HepG2 (cell line): Measurements from ENCODE around the gene LMAN2. TPM values are rescaled to one million over a fixed set of nuclear protein-coding genes. Genes with fewer than 3 reads are reported as not detected.

Experiments used
- ATAC-seq: fragments of 200-7000 bp; cut with Tn5 transposase; 3 replicates; pipeline ENCODE4 v1.9.1; 2020; ENCODE audit warnings: mild to moderate bottlenecking, moderate library complexity
- BruUV-seq: library from RNA; stranded (reverse); fragments of 400-500 nt; replicated peaks from 2 replicates; lab custom pipeline; 2021; lab: Mats Ljungman, UMichigan
- CTCF ChIA-PET: fragments of 300-600 bp; formaldehyde crosslinking; extraction: SDS; loops from one replicate; lab custom pipeline; 2021; ENCODE audit warnings: low total read pairs, inconsistent platforms, low intra/inter-chr PET ratio; lab: Yijun Ruan, JAX
- POLR2A ChIA-PET: fragments of 350-600 bp; sonication (Branson Sonifier 250); formaldehyde crosslinking; loops from one replicate; lab custom pipeline; 2020; ENCODE audit warnings: antibody characterized with exemption, inconsistent platforms; lab: Yijun Ruan, JAX
- DNase-seq: peaks from one replicate; pipeline ENCODE4 v3.0.0-alpha.2; 2015; ENCODE audit warnings: low spot score
- FAIRE-seq: peaks from 3 replicates; lab custom pipeline; 2011; peaks lifted over from hg19 to GRCh38; lab: Jason Lieb, UNC
- H2AFZ ChIP-seq: one replicate; pipeline ENCODE4 v1.6.1; 2011; ENCODE audit warnings: low read length, inconsistent platforms
- H3K27ac ChIP-seq: fragments of 300-600 bp; 3 replicates; pipeline ENCODE4 v1.8.0; 2011; ENCODE audit warnings: mixed run types, mild to moderate bottlenecking, mixed read lengths, low read length, inconsistent platforms; ENCODE audit not compliant: insufficient read depth; ENCODE audit errors: extremely low read length
- H3K27me3 ChIP-seq, 2 experiments: fragments of 200-600 bp in 1 of 2; 2 replicates in 1 of 2; 3 replicates in 1 of 2; pipeline versions ENCODE4 v1.6.0 to v1.8.0; 2011; ENCODE audit warnings: low read length in 2 of 2, mild to moderate bottlenecking in 2 of 2, moderate library complexity in 2 of 2, inconsistent platforms in 1 of 2; ENCODE audit not compliant: insufficient read depth in 2 of 2, control insufficient read depth in 1 of 2
- H3K36me3 ChIP-seq, 2 experiments: fragments of 200-600 bp in 1 of 2; replicated peaks in 1 of 2; 2 replicates in 1 of 2; 3 replicates in 1 of 2; pipeline versions ENCODE4 v1.5.1 to v1.8.0; 2011; ENCODE audit warnings: low read length in 2 of 2, inconsistent platforms in 1 of 2; ENCODE audit not compliant: insufficient read depth in 2 of 2, control insufficient read depth in 1 of 2
- H3K4me1 ChIP-seq: 2 replicates; pipeline ENCODE4 v1.5.1; 2012; ENCODE audit warnings: low read length, inconsistent platforms; ENCODE audit not compliant: insufficient read depth
- H3K4me2 ChIP-seq: 2 replicates; pipeline ENCODE4 v1.6.0; 2011; ENCODE audit warnings: low read depth, low read length, inconsistent platforms
- H3K4me3 ChIP-seq, 3 experiments: fragments of 200-600 bp in 1 of 3; sonication (generic), shearing (Covaris generic) in 1 of 3; replicated peaks in 1 of 3; 2 replicates each; pipeline ENCODE4 v1.5.1; 2011 to 2016; ENCODE audit warnings: low read length in 3 of 3, inconsistent platforms in 2 of 3, low read depth in 2 of 3, mild to moderate bottlenecking in 2 of 3, control low read depth in 1 of 3, mixed read lengths in 1 of 3; ENCODE audit not compliant: insufficient read depth in 1 of 3
- H3K79me2 ChIP-seq: one replicate; pipeline ENCODE4 v1.6.1; 2011; ENCODE audit warnings: low read length, inconsistent platforms; ENCODE audit not compliant: insufficient read depth
- H3K9ac ChIP-seq: 2 replicates; pipeline ENCODE4 v1.6.0; 2011; ENCODE audit warnings: mild to moderate bottlenecking, low read depth, low read length, inconsistent platforms; ENCODE audit not compliant: insufficient read depth
- H3K9me3 ChIP-seq: 2 replicates; pipeline ENCODE4 v1.5.1; 2012; ENCODE audit warnings: mild to moderate bottlenecking, low read length
- H4K20me1 ChIP-seq: 2 replicates; pipeline ENCODE4 v1.6.0; 2011; ENCODE audit warnings: inconsistent platforms, mild to moderate bottlenecking, low read length, moderate library complexity; ENCODE audit not compliant: insufficient read depth
- CBFB ChIP-seq: sonication (generic); formaldehyde crosslinking; IDR thresholded peaks from 2 replicates; pipeline ENCODE4 v1.4.0; 2020; ENCODE audit warnings: missing genetic modification reagents
- GLI4 ChIP-seq: sonication (generic); formaldehyde crosslinking; IDR thresholded peaks from 2 replicates; pipeline ENCODE4 v1.5.1; 2020; ENCODE audit warnings: missing genetic modification reagents, mild to moderate bottlenecking, moderate library complexity, borderline replicate concordance
- GRHL1 ChIP-seq: sonication (generic); formaldehyde crosslinking; conservative IDR thresholded peaks from 2 replicates; pipeline ENCODE4 v1.8.0; 2022; ENCODE audit warnings: missing genetic modification reagents
- MAFG ChIP-seq: sonication (generic); formaldehyde crosslinking; IDR thresholded peaks from 2 replicates; pipeline ENCODE4 v1.5.1; 2020; ENCODE audit warnings: mild to moderate bottlenecking, missing genetic modification reagents
- MLX ChIP-seq: IDR thresholded peaks from 2 replicates; pipeline ENCODE4 v1.6.1; 2016
- MTA3 ChIP-seq: sonication (generic); formaldehyde crosslinking; IDR thresholded peaks from 2 replicates; pipeline ENCODE4 v1.4.0; 2020; ENCODE audit warnings: missing genetic modification reagents
- RBAK ChIP-seq: sonication (generic); formaldehyde crosslinking; IDR thresholded peaks from 2 replicates; pipeline ENCODE4 v1.5.1; 2020; ENCODE audit warnings: mild to moderate bottlenecking, missing genetic modification reagents
- REST ChIP-seq, 2 experiments: IDR thresholded peaks; 2 replicates each; pipeline ENCODE4 v1.6.1; 2011 to 2012; ENCODE audit warnings: low read length in 2 of 2, borderline replicate concordance in 1 of 2, low read depth in 1 of 2, mild to moderate bottlenecking in 1 of 2, moderate library complexity in 1 of 2
- RFX5 ChIP-seq: IDR thresholded peaks from 2 replicates; pipeline ENCODE4 v1.6.1; 2011; ENCODE audit warnings: low read depth, low read length, improper control_type of control experiment
- SMAD3 ChIP-seq: sonication (generic); formaldehyde crosslinking; IDR thresholded peaks from 2 replicates; pipeline ENCODE4 v1.4.0; 2020; ENCODE audit warnings: missing genetic modification reagents
- ZBTB10 ChIP-seq: sonication (generic); formaldehyde crosslinking; IDR thresholded peaks from 2 replicates; pipeline ENCODE4 v1.4.0; 2020; ENCODE audit warnings: missing genetic modification reagents, borderline replicate concordance
- ZBTB8A ChIP-seq: sonication (generic); formaldehyde crosslinking; IDR thresholded peaks from 2 replicates; pipeline ENCODE4 v1.4.0; 2020; ENCODE audit warnings: mild to moderate bottlenecking, low read depth, missing genetic modification reagents, borderline replicate concordance
- ZNF547 ChIP-seq: sonication (generic); formaldehyde crosslinking; IDR thresholded peaks from 2 replicates; pipeline ENCODE4 v1.5.1; 2020; ENCODE audit warnings: mild to moderate bottlenecking, missing genetic modification reagents
- ZNF644 ChIP-seq: IDR thresholded peaks from 2 replicates; pipeline ENCODE4 v1.6.1; 2016; ENCODE audit warnings: low read depth
- ZNF737 ChIP-seq: sonication (generic); formaldehyde crosslinking; IDR thresholded peaks from 2 replicates; pipeline ENCODE4 v1.5.0; 2020; ENCODE audit warnings: missing genetic modification reagents, mild to moderate bottlenecking, borderline replicate concordance
- WGBS: methylation state at CpG from one replicate; pipeline ENCODE4 v1.1.6; 2017; ENCODE audit warnings: low lambda C conversion rate; 5-methylcytosine and 5-hydroxymethylcytosine counted together
- in situ Hi-C: cut with HindIII; loops from 2 replicates; pipeline ENCODE4 v1.10.0; 2017; ENCODE audit warnings: low pct_unique_long_range_greater_than_20kb; ENCODE audit not compliant: extremely low pct_ligation_motif_present
- intact Hi-C: fragments of 100-400 bp; cut with micrococcal nuclease; formaldehyde crosslinking; loops from one replicate; pipeline ENCODE4 v1.10.0; 2022; ENCODE audit not compliant: unreplicated experiment
- polyA plus RNA-seq, 8 experiments: library from polyadenylated mRNA; depleted of rRNA in 3 of 8; stranded (reverse) in 7 of 8; unstranded in 1 of 8; fragments of >200 nt; fragmentation: Illumina TruSeq in 4 of 8; extraction: Trizol in 4 of 8; gene quantifications; 2 replicates each; pipeline versions ENCODE4 v1.2.1 to v1.2.3, GENCODE V29; 2011 to 2016; ENCODE audit warnings: low read depth in 4 of 8, missing spikeins in 1 of 8, mixed read lengths in 1 of 8; ENCODE audit not compliant: insufficient read depth in 1 of 8
- total RNA-seq, 5 experiments: library from RNA; depleted of rRNA; stranded (reverse); fragments of >200 nt; fragmentation: Illumina TruSeq; extraction: Trizol; gene quantifications; 2 replicates each; pipeline ENCODE4 v1.2.3, GENCODE V29; 2016; ENCODE audit warnings: low read depth in 1 of 5

The LMAN2 gene
- total and polyA plus RNA-seq, 2 of the 13 experiments (the other 11 are each of a cell fraction or from before 2014, with no cell fraction given), result 191 to 197 TPM

- Histone ChIP-seq H3K4me2 (no peak overlapping the region), H3K4me3 (no peak overlapping the region), H3K9ac (no peak overlapping the region), H4K20me1 (peaks cover 23% of the 10 kb centered on the region), H3K27ac (no peak overlapping the region), H2AFZ (no peak overlapping the region), H3K79me2 (peaks cover 27% of the 10 kb centered on the region), H3K36me3 (peaks cover 7 to 27% of the 10 kb centered on the region in 2 experiments), H3K9me3 (no peaks in the 10 kb centered on the region), H3K27me3 (no peaks in the 10 kb centered on the region; a peak in 1 of 5 replicates), H3K4me1 (peaks cover 40% of the 10 kb centered on the region)
- ATAC-seq (no peak), FAIRE-seq (no peak), DNase-seq (no peak)
- ChIA-PET CTCF (no interaction called here), POLR2A (interaction anchor here (1.5 kb wide), 1 partner anchor 71 kb away, joined by 4 read pairs; no protein-coding TSS in a partner anchor)
- intact Hi-C loops, result no loop called here
- 97% methylated on average over 16 of the region's 43 CpGs for WGBS
- BruUV-seq, result no TSS peak
- in situ Hi-C loops, result no loop called here
- no peak for TF ChIP-seq ZNF644 (CRISPR knock-in tag)
- TF ChIP-seq MAFG (CRISPR knock-in tag), result no peak
- no peak for TF ChIP-seq RFX5
- TF ChIP-seq ZNF547, result no peak
- no peak for TF ChIP-seq CBFB
- TF ChIP-seq RBAK (CRISPR knock-in tag), result no peak
- TF ChIP-seq ZNF737, result no peak
- TF ChIP-seq REST (IDR thresholded peaks at IDR 0.05; ENCODE audit: borderline replicate concordance in 1 of 2, low read depth in 1 of 2, low read length in 2 of 2), result no peak
- no peak for TF ChIP-seq MLX
- TF ChIP-seq GLI4 (CRISPR knock-in tag), result no peak
- no peak for TF ChIP-seq GRHL1 (CRISPR knock-in tag)
- TF ChIP-seq ZBTB8A, result no peak
- TF ChIP-seq ZBTB10 (CRISPR knock-in tag), result no peak
- TF ChIP-seq MTA3 (CRISPR knock-in tag), result no peak
- no peak for TF ChIP-seq SMAD3
Observed at GRCh38 chr5:177307544-177308363, 43.7 kb downstream of the LMAN2 start.
